HCT116 (cell line): Measurements from ENCODE around the gene CAMK1D. TPM values are rescaled to one million over a fixed set of nuclear protein-coding genes. Genes with fewer than 3 reads are reported as not detected.

Source experiments
- ATAC-seq: fragments of 200-7000 bp; cut with Tn5 transposase; 2 replicates; pipeline ENCODE4 v1.9.1; 2020; ENCODE audit warnings: mild to moderate bottlenecking, moderate library complexity
- BruUV-seq: library from RNA; stranded (reverse); fragments of 400-500 nt; replicated peaks from 2 replicates; lab custom pipeline; 2021; lab: Mats Ljungman, UMichigan
- CTCF ChIA-PET: fragments of 300-600 bp; sonication (Branson Sonifier 250); formaldehyde crosslinking; loops from one replicate; lab custom pipeline; 2021; ENCODE audit warnings: antibody characterized with exemption; lab: Charles Lee
- POLR2A ChIA-PET: fragments of 300-600, 350-600 bp; sonication (Branson Sonifier 250); formaldehyde crosslinking; loops from one replicate; lab custom pipeline; 2021; ENCODE audit warnings: antibody characterized with exemption; lab: Charles Lee
- RAD21 ChIA-PET, 2 experiments: fragments of 300-600 bp; sonication (Branson Sonifier 250); formaldehyde crosslinking; loops; one replicate each; lab custom pipeline; 2023; ENCODE audit warnings: low total read pairs in 2 of 2; ENCODE audit not compliant: uncharacterized antibody in 2 of 2, unreplicated experiment in 2 of 2, low non-redundant PET in 1 of 2; lab: Charles Lee
- DNase-seq: peaks from one replicate; pipeline ENCODE4 v3.0.0-alpha.2; 2010; ENCODE audit warnings: low read depth, low spot score
- H2AFZ ChIP-seq: fragments of 200-600 bp; shearing (Covaris generic), sonication (generic); 2 replicates; pipeline ENCODE4 v1.6.1; 2017; ENCODE audit warnings: low read depth, mixed run types, mixed read lengths, antibody characterized with exemption, low read length; ENCODE audit not compliant: poor library complexity, severe bottlenecking
- H3K27ac ChIP-seq: 2 replicates; pipeline ENCODE4 v1.5.1; 2012; ENCODE audit warnings: low read depth, low read length
- H3K27me3 ChIP-seq: fragments of 200-600 bp; sonication (generic); 2 replicates; pipeline ENCODE4 v1.6.1; 2016; ENCODE audit warnings: mixed run types, low read length, mixed read lengths; ENCODE audit not compliant: insufficient read depth
- H3K36me3 ChIP-seq, 2 experiments: fragments of 200-500 bp in 1 of 2; fragments of 200-600 bp in 1 of 2; sonication (Bioruptor generic) in 1 of 2; sonication (generic) in 1 of 2; 2 replicates each; pipeline versions ENCODE4 v1.5.1 to v1.6.1; 2014 to 2016; ENCODE audit warnings: low read length in 2 of 2, inconsistent platforms in 1 of 2, mixed read lengths in 1 of 2, mixed run types in 1 of 2; ENCODE audit not compliant: insufficient read depth in 2 of 2, control insufficient read depth in 1 of 2
- H3K4me1 ChIP-seq, 2 experiments: fragments of 200-600 bp in 1 of 2; sonication (generic) in 1 of 2; 2 replicates each; pipeline versions ENCODE4 v1.5.1 to v1.6.1; 2012 to 2017; ENCODE audit warnings: low read length in 2 of 2, inconsistent platforms in 1 of 2, mild to moderate bottlenecking in 1 of 2, mixed read lengths in 1 of 2, mixed run types in 1 of 2, moderate library complexity in 1 of 2; ENCODE audit not compliant: insufficient read depth in 2 of 2, control insufficient read depth in 1 of 2
- H3K4me2 ChIP-seq: fragments of 200-600 bp; sonication (generic); 2 replicates; pipeline ENCODE4 v1.6.1; 2017; ENCODE audit warnings: mixed run types, low read length, mixed read lengths
- H3K4me3 ChIP-seq, 2 experiments: fragments of 200-600 bp in 1 of 2; sonication (generic) in 1 of 2; replicated peaks in 1 of 2; 2 replicates each; pipeline ENCODE4 v1.5.1; 2011 to 2016; ENCODE audit warnings: low read length in 2 of 2, control low read depth in 1 of 2, low read depth in 1 of 2, mild to moderate bottlenecking in 1 of 2, mixed read lengths in 1 of 2, mixed run types in 1 of 2
- H3K79me2 ChIP-seq: fragments of 200-600 bp; sonication (generic); 2 replicates; pipeline ENCODE4 v1.6.1; 2017; ENCODE audit warnings: mild to moderate bottlenecking, mixed run types, low read length, moderate library complexity, mixed read lengths; ENCODE audit not compliant: insufficient read depth
- H3K9ac ChIP-seq: fragments of 200-600 bp; sonication (generic); 2 replicates; pipeline ENCODE4 v1.6.1; 2016; ENCODE audit warnings: low read length, mixed read lengths
- H3K9me2 ChIP-seq: fragments of 200-600 bp; sonication (generic), shearing (Covaris generic); 2 replicates; pipeline ENCODE4 v1.6.1; 2017; ENCODE audit warnings: mixed run types, mild to moderate bottlenecking, moderate library complexity; ENCODE audit not compliant: insufficient read depth
- H3K9me3 ChIP-seq, 2 experiments: fragments of 200-500 bp in 1 of 2; fragments of 200-600 bp in 1 of 2; sonication (Bioruptor generic) in 1 of 2; sonication (generic) in 1 of 2; 2 replicates each; pipeline ENCODE4 v1.6.1; 2014 to 2017; ENCODE audit warnings: low read length in 2 of 2, mixed read lengths in 2 of 2, inconsistent platforms in 1 of 2, low read depth in 1 of 2, mild to moderate bottlenecking in 1 of 2, mixed run types in 1 of 2, moderate library complexity in 1 of 2; ENCODE audit not compliant: control insufficient read depth in 1 of 2, insufficient read depth in 1 of 2
- H4K20me1 ChIP-seq: fragments of 200-600 bp; sonication (generic), shearing (Covaris generic); 2 replicates; pipeline ENCODE4 v1.6.1; 2017; ENCODE audit warnings: mixed run types, mild to moderate bottlenecking, moderate library complexity; ENCODE audit not compliant: insufficient read depth
- ATF3 ChIP-seq: IDR thresholded peaks from 2 replicates; pipeline ENCODE4 v1.6.1; 2012
- CEBPB ChIP-seq: IDR thresholded peaks from 2 replicates; pipeline ENCODE4 v1.6.1; 2012; ENCODE audit warnings: low read depth
- CTCF ChIP-seq, 3 experiments: fragments of 200-600 bp in 1 of 3; sonication (generic) in 1 of 3; IDR thresholded peaks in 2 of 3; conservative IDR thresholded peaks in 1 of 3; 2 replicates each; pipeline ENCODE4 v1.5.1; 2012 to 2017; ENCODE audit warnings: low read depth in 2 of 3, low read length in 2 of 3, antibody characterized with exemption in 1 of 3, borderline replicate concordance in 1 of 3, control low read depth in 1 of 3, mild to moderate bottlenecking in 1 of 3, mixed read lengths in 1 of 3, mixed run types in 1 of 3, moderate library complexity in 1 of 3; ENCODE audit not compliant: insufficient read depth in 1 of 3
- EGR1 ChIP-seq: IDR thresholded peaks from 2 replicates; pipeline ENCODE4 v1.6.1; 2012; ENCODE audit warnings: low read depth
- ELF1 ChIP-seq: IDR thresholded peaks from 2 replicates; pipeline ENCODE4 v1.6.1; 2012; ENCODE audit warnings: low read depth, borderline replicate concordance
- RAD21 ChIP-seq: IDR thresholded peaks from 2 replicates; pipeline ENCODE4 v1.6.1; 2012; ENCODE audit warnings: low read depth, mild to moderate bottlenecking
- REST ChIP-seq: IDR thresholded peaks from 2 replicates; pipeline ENCODE4 v1.6.1; 2012; ENCODE audit warnings: low read depth
- SIN3A ChIP-seq: IDR thresholded peaks from 2 replicates; pipeline ENCODE4 v1.6.1; 2012; ENCODE audit warnings: low read depth
- SP1 ChIP-seq: IDR thresholded peaks from 2 replicates; pipeline ENCODE4 v1.6.1; 2012; ENCODE audit warnings: low read depth
- TCF7L2 ChIP-seq: IDR thresholded peaks from 2 replicates; pipeline ENCODE4 v1.7.0; 2011; ENCODE audit warnings: borderline replicate concordance, inconsistent platforms; ENCODE audit not compliant: insufficient read depth, insufficient read length; ENCODE audit errors: extremely low read depth
- YY1 ChIP-seq: IDR thresholded peaks from 2 replicates; pipeline ENCODE4 v1.6.1; 2011; ENCODE audit warnings: low read length, low read depth, moderate library complexity, mild to moderate bottlenecking; ENCODE audit not compliant: insufficient replicate concordance; ENCODE audit errors: extremely low read depth
- ZBTB33 ChIP-seq: IDR thresholded peaks from 2 replicates; pipeline ENCODE4 v1.6.1; 2011; ENCODE audit warnings: mild to moderate bottlenecking, low read length, moderate library complexity; ENCODE audit not compliant: insufficient replicate concordance; ENCODE audit errors: extremely low read depth
- ZFX ChIP-seq: fragments of 450-650 bp; IDR thresholded peaks from 2 replicates; pipeline ENCODE4 v1.6.1; 2017
- intact Hi-C: fragments of 100-400 bp; cut with micrococcal nuclease; formaldehyde crosslinking; loops from 2 replicates; pipeline ENCODE4 v1.10.0; 2022
- total RNA-seq: library from RNA; stranded (reverse); gene quantifications from one replicate; pipeline ENCODE4 v1.2.1, GENCODE V29; 2021; ENCODE audit not compliant: unreplicated experiment

Gene CAMK1D
- total RNA-seq, 1 experiment from 2014 or later: 9.6 TPM

- ATAC-seq: no peak
- Histone ChIP-seq H3K9me2 (no peaks in the 10 kb centered on the region), H3K4me3 (no peak overlapping the region), H3K27me3 (no peaks in the 10 kb centered on the region), H3K27ac (no peak overlapping the region), H3K4me2 (no peak overlapping the region), H3K36me3 (no peaks in the 10 kb centered on the region), H3K79me2 (no peaks in the 10 kb centered on the region), H3K9ac (no peak overlapping the region), H3K4me1 (peaks cover 4 to 6% of the 10 kb centered on the region in 2 experiments), H3K9me3 (no peaks in the 10 kb centered on the region), H2AFZ (no peak overlapping the region), H4K20me1 (no peaks in the 10 kb centered on the region)
- no TSS peak for BruUV-seq
- DNase-seq: no peak
- TF ChIP-seq TCF7L2: no peak
- ChIA-PET POLR2A (no interaction called here), RAD21 (no interaction called here), CTCF (no interaction called here)
- intact Hi-C loops: no loop called here
Measured at GRCh38 chr10:12679636-12680035, 330.3 kb downstream of the CAMK1D start.

- H3K9me3 ChIP-seq: no peaks in the 10 kb centered on the region
- H3K27ac ChIP-seq: no peak overlapping the region
- no peaks in the 10 kb centered on the region for H3K79me2 ChIP-seq
- no peaks in the 10 kb centered on the region for H3K36me3 ChIP-seq
- H3K4me3 ChIP-seq: no peak overlapping the region
- BruUV-seq: no TSS peak
- no peak overlapping the region for H2AFZ ChIP-seq
- no peak overlapping the region for H3K9ac ChIP-seq
- ATAC-seq: no peak
- TF ChIP-seq ELF1 (no peak), EGR1 (no peak), ATF3 (no peak), RAD21 (no peak), YY1 (no peak), REST (no peak), ZFX (no peak), CEBPB (no peak), ZBTB33 (no peak), SIN3A (no peak), CTCF (IDR thresholded peaks at IDR 0.05 in 2 of 3, conservative IDR thresholded peaks at IDR 0.05 in 1 of 3; ENCODE audit: borderline replicate concordance in 1 of 3, insufficient read depth in 1 of 3, low read depth in 2 of 3, low read length in 2 of 3) (no peak), SP1 (no peak)
- ChIA-PET CTCF (no interaction called here), POLR2A (no interaction called here), RAD21 (no interaction called here)
- no peaks in the 10 kb centered on the region for H3K9me2 ChIP-seq
- H4K20me1 ChIP-seq: no peaks in the 10 kb centered on the region
- H3K27me3 ChIP-seq: no peaks in the 10 kb centered on the region
- H3K4me2 ChIP-seq: no peak overlapping the region
- intact Hi-C loops: no loop called here
- H3K4me1 ChIP-seq: peaks cover 6 to 15% of the 10 kb centered on the region in 2 experiments
- DNase-seq: no peak
Measured at GRCh38 chr10:12681252-12681651, 331.9 kb downstream of the CAMK1D start.
